Epithelial cell of prostate (primary cell): ENCODE data around the gene PDZRN4.

Experiments
- DNase-seq: peaks from one replicate; pipeline ENCODE4 v3.0.0-alpha.2; 2011; ENCODE audit warnings: low read depth, low spot score
- H3K27ac ChIP-seq: fragments of 450-650 bp; 2 replicates; pipeline ENCODE4 v1.5.1; 2017; ENCODE audit warnings: mild to moderate bottlenecking

The PDZRN4 gene

GRCh38 chr12:41479426-41479825, 291.3 kb downstream of the PDZRN4 start:
- no peak for DNase-seq
- no peak overlapping the region for H3K27ac ChIP-seq

DNA sequence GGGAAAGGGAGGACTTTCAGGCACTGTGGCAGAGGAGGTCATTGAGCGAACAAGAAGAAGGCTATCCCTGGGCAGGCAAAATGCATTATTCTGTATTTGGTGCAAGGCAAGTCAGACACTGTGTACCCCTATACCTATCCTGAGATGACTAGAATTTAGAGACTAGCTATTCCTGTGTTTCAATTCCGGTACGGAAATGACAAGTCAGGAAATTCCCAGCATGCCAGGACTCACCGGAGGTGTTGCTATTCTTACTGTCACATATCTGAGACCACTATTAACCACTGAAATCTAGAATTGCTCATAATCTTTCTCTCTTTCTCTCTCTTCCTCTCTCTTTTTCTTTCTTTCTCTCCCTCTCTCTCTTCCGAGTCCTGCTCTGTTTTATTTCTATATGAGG, 297.1 kb downstream of the PDZRN4 start:
- DNase-seq = no peak
- H3K27ac ChIP-seq = no peak overlapping the region

- no peak for DNase-seq
- no peak overlapping the region for H3K27ac ChIP-seq
Measured at GRCh38 chr12:41486718-41487117, 298.6 kb downstream of the PDZRN4 start.

DNA sequence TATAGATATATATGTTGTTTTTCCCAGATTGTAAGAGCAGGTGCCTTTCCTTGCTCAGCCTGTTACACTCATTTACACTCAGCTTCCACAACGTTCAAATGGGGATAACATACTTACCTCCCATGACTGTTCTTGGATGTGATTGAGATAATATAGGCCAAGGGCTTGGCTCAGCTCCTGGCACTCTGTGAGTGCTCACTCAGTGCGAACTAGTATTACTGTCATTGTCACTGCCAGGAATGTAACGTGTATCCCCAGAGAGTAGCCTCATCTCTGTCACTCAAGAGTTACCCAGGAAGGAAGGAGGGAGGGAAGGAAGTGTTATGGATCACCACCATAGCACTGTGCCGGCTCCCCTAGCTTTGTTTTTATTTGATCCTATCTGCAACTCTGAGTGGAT, 307.9 kb downstream of the PDZRN4 start:
- no peak for DNase-seq

GRCh38 chr12:41497409-41497808, 309.3 kb downstream of the PDZRN4 start:
- no peak overlapping the region for H3K27ac ChIP-seq
- no peak for DNase-seq

More for the DNA sequence above, 307.9 kb downstream of the PDZRN4 start:
- H3K27ac ChIP-seq = no peak overlapping the region

DNA sequence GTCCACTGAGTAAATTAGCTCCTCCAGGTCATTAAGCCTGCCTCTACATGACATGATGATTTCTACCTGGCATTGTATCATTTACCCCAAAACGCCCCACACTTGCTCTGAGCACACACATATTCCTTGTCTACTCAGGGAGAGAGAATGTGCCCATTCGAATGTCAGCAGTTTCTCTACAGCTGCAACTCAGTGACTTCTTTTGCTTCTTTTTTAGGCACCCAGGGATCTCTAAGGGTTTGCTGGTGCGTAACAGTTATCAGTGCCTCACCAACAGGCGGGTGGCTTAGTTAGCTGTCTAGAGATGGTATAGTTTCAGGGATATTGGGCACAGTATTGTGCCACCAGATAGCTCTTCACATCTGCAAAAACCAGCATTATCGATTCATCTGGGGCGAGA, 316.9 kb downstream of the PDZRN4 start:
- no peak for DNase-seq
- H3K27ac ChIP-seq = no peak overlapping the region

DNA sequence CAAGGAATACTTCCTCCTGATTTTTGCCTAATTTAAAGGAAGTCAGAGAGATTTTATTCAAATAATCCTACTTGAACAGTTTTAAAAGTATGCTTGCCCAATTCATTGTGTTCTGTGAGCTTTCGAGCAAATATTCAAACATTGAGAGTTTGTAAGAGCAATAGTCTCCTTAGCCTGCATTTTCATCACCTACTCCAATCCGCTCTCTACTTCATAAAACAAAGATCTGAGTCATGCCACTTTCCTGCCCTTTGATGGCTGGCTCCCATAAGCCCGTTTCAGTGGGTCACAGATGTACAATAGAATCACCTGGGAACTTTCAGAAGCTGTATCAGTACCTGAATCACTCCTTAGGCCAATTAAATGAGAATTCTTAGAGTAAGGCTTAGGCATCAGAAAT, 319.2 kb downstream of the PDZRN4 start:
- H3K27ac ChIP-seq = no peak overlapping the region
- no peak for DNase-seq

- DNase-seq = no peak
Measured at GRCh38 chr12:41509271-41510055, 321.3 kb downstream of the PDZRN4 start.

DNA sequence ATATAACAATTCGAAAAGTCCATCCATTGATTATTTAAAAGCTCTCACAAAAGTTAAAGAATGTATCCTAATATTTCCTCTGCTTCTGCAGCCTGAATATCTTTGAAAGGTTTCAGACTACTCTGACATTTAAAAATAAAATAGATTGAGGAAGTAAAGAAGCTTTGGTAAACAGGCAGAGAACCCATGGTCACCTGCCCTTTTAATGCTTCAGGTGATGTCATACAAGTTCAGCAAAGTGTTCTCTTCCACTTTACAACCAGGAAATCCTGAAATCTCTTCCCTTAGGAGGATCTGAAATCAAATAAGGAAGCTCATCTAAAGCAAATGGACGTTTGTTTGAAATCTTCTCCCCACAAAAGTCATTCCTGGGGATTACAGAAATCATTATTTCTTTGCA, 322.4 kb downstream of the PDZRN4 start:
- H3K27ac ChIP-seq = no peak overlapping the region
- DNase-seq = no peak

More at GRCh38 chr12:41509271-41510055, 321.3 kb downstream of the PDZRN4 start:
- no peak overlapping the region for H3K27ac ChIP-seq

- H3K27ac ChIP-seq = no peak overlapping the region
- no peak for DNase-seq
Measured at GRCh38 chr12:41511247-41511646, 323.1 kb downstream of the PDZRN4 start.

DNA sequence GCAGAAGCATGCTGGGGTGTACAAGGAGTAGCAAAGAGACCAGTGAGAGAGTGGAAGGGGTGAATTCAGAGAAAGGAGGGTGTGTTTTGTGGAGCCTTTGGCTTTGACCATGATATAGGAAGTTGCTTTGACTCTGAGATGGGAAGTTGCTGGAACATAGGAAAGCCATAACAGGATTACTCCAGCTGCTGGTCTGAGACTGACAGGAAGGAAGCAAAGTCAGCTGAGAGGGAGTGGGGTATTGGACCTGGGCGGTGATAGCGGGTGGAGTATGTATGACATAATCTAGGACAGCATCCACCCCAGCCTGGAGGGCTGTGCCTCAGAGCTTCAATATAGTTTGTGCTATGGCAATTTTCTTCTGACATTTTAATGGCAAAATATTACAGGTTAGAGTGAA, 324.4 kb downstream of the PDZRN4 start:
- DNase-seq = no peak
- no peak overlapping the region for H3K27ac ChIP-seq

GRCh38 chr12:41514021-41514777, 326.1 kb downstream of the PDZRN4 start:
- H3K27ac ChIP-seq = no peak overlapping the region
- no peak for DNase-seq

DNA sequence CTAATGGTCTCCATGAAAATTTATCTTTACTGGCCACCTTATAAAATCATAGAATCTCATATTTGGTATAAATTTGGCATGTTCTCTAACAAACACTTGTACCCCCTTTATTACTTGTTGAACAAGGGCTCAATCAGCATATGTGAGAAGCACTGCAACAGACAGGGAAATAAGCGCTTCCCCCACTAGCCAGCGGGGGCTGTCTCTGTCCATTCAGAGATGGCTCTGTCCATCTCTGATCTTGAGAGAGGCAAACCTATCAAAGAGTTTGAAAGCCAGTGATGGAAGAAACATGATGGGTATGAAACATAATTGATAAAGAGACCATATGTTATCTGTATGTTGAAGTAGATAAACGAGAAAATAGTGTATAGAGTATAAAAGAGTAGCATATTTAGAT, 326.8 kb downstream of the PDZRN4 start:
- no peak overlapping the region for H3K27ac ChIP-seq
- no peak for DNase-seq

- no peak overlapping the region for H3K27ac ChIP-seq
- no peak for DNase-seq
Measured at GRCh38 chr12:41515953-41516352, 327.8 kb downstream of the PDZRN4 start.

GRCh38 chr12:41520869-41521268, 332.7 kb downstream of the PDZRN4 start:
- no peak for DNase-seq
- no peak overlapping the region for H3K27ac ChIP-seq

DNA sequence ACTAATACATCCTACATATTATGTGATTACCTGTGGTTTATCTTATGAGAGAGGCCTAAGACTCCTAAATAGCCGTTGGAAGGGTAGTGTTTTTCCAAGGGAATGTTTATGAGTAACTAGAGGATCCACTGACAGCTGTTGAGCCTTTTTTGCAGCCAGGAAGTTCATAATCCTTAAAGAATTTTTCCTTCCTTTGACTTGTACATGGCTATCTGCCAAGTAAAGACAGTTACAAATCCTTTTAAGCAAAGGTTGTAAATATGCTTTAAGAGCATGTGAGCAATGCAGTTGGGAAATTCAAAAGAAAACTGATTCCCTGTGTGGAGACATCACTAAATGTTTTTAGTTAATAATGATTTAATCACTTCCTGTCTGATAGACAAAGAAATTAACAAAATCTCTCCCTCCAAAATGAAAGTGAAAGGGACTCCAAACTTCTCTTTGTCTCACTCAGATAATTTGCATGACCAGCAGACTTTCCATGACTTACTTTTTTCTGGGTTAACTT, 333.8 kb downstream of the PDZRN4 start:
- DNase-seq = peak; percentile 61
- peak overlapping the region; percentile 25 for H3K27ac ChIP-seq

GRCh38 chr12:41527062-41527461, 338.9 kb downstream of the PDZRN4 start:
- H3K27ac ChIP-seq = no peak overlapping the region
- no peak for DNase-seq

GRCh38 chr12:41527534-41528116, 339.5 kb downstream of the PDZRN4 start:
- DNase-seq = no peak
- H3K27ac ChIP-seq = no peak overlapping the region

- DNase-seq = no peak
- H3K27ac ChIP-seq = no peak overlapping the region
Measured at GRCh38 chr12:41528874-41529273, 340.8 kb downstream of the PDZRN4 start.

DNA sequence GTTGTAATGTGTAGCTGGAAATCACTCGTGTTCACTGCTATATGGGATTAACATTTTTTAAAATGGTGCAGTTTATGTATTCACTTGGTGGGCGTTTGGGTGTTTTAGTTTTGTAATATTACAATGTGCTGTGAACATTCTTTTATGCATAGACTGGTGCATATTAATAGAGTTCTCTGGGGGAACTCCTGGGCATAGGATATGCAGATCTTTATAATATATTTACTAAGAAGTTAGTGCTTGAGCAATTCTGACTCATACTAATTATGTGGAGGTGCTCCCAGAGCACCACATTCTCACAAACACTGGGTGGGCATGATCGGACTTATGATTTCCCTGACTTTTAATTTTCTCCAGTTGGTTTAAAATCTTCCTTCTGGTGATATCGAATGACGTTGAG, 342.3 kb downstream of the PDZRN4 start:
- no peak for DNase-seq
- H3K27ac ChIP-seq = no peak overlapping the region
